NCI-H2029 treated with DMSO at 0.1 percent for 48 hours (cell line): ENCODE results near the gene VOPP1.
"Not testable (repeated sequence)": the region's sequence is repeated elsewhere in the genome, so short reads cannot be mapped to it uniquely, and the experiment has no call there.

Source experiments
- DNase-seq: peaks from one replicate; lab custom pipeline; 2025; lab: John Stamatoyannopoulos, UW

The VOPP1 gene

GRCh38 chr7:55488216-55488615 is 84.1 kb downstream of the VOPP1 start:
- no peak for DNase-seq

GRCh38 chr7:55486991-55487390 is 85.3 kb downstream of the VOPP1 start:
- no peak for DNase-seq

GRCh38 chr7:55486192-55486590 is 86.1 kb downstream of the VOPP1 start:
- DNase-seq = no peak

- DNase-seq = no peak
Measured at GRCh38 chr7:55485501-55486191, 86.7 kb downstream of the VOPP1 start.

GRCh38 chr7:55484834-55485233 is 87.5 kb downstream of the VOPP1 start:
- no peak for DNase-seq

GRCh38 chr7:55484241-55484640 is 88.1 kb downstream of the VOPP1 start:
- no peak for DNase-seq

GRCh38 chr7:55483046-55483445 is 89.3 kb downstream of the VOPP1 start:
- DNase-seq = no peak

- no peak for DNase-seq
Measured at GRCh38 chr7:55481155-55481554, 91.1 kb downstream of the VOPP1 start.

- no peak for DNase-seq
Measured at GRCh38 chr7:55478700-55479099, 93.6 kb downstream of the VOPP1 start.

- DNase-seq = no peak
Measured at GRCh38 chr7:55477781-55478374, 94.4 kb downstream of the VOPP1 start.

GRCh38 chr7:55476852-55477780 is 95.2 kb downstream of the VOPP1 start:
- no peak for DNase-seq

GRCh38 chr7:55475855-55476803 is 96.2 kb downstream of the VOPP1 start:
- DNase-seq = no peak

- no peak for DNase-seq
Measured at GRCh38 chr7:55474944-55475854, 97.1 kb downstream of the VOPP1 start.

GRCh38 chr7:55473932-55474331 is 98.4 kb downstream of the VOPP1 start:
- no peak for DNase-seq

- DNase-seq = no peak
Measured at GRCh38 chr7:55472928-55473725, 99.2 kb downstream of the VOPP1 start.

GRCh38 chr7:55472406-55472805 is 99.9 kb downstream of the VOPP1 start:
- DNase-seq = not testable (repeated sequence)

- DNase-seq = not testable (repeated sequence)
Measured at GRCh38 chr7:55471594-55471993, 100.7 kb downstream of the VOPP1 start.

GRCh38 chr7:55470261-55470660 is 102.0 kb downstream of the VOPP1 start:
- no peak for DNase-seq

GRCh38 chr7:55469721-55470120 is 102.6 kb downstream of the VOPP1 start:
- DNase-seq = no peak

GRCh38 chr7:55469271-55469681 is 103.0 kb downstream of the VOPP1 start:
- DNase-seq = no peak
